CD8-positive, alpha-beta memory T cell (primary cell): Measurements from ENCODE around the gene ZBTB5. TPM values are rescaled to one million over a fixed set of nuclear protein-coding genes. Genes with fewer than 3 reads are reported as not detected.

Experiments
- CTCF ChIA-PET: fragments of 350-600 bp; sonication (Branson Sonifier 250); formaldehyde crosslinking; loops from one replicate; lab custom pipeline; 2021; ENCODE audit warnings: antibody characterized with exemption; lab: Charles Lee
- POLR2A ChIA-PET: fragments of 350-600 bp; sonication (Branson Sonifier 250); formaldehyde crosslinking; loops from one replicate; lab custom pipeline; 2021; ENCODE audit warnings: antibody characterized with exemption; lab: Charles Lee
- DNase-seq, 5 donors: peaks; one replicate each; pipeline versions ENCODE4 v3.0.0 to v3.0.0-alpha.2; 2020 to 2022; ENCODE audit warnings: mixed read lengths in 1 of 5
- H3K27ac ChIP-seq: one replicate; pipeline ENCODE4 v1.7.0; 2013; ENCODE audit warnings: low read depth, mild to moderate bottlenecking, low read length, moderate library complexity
- H3K27me3 ChIP-seq: 2 replicates; pipeline ENCODE4 v1.7.0; 2013; ENCODE audit warnings: low read length, mild to moderate bottlenecking; ENCODE audit not compliant: insufficient read depth, poor library complexity, severe bottlenecking
- H3K36me3 ChIP-seq: 2 replicates; pipeline ENCODE4 v1.7.0; 2013; ENCODE audit warnings: mild to moderate bottlenecking, low read length, moderate library complexity; ENCODE audit not compliant: insufficient read depth
- H3K4me1 ChIP-seq: 2 replicates; pipeline ENCODE4 v1.7.0; 2013; ENCODE audit warnings: mild to moderate bottlenecking, low read length, moderate library complexity; ENCODE audit not compliant: insufficient read depth
- H3K4me3 ChIP-seq: 2 replicates; pipeline ENCODE4 v1.7.0; 2013; ENCODE audit warnings: mild to moderate bottlenecking, low read length
- H3K9me3 ChIP-seq: 2 replicates; pipeline ENCODE4 v1.7.0; 2013; ENCODE audit warnings: mild to moderate bottlenecking, low read length
- H3K27ac Mint-ChIP-seq, 8 donors: one replicate each; pipeline ENCODE4 v1.8.0; 2020 to 2021; ENCODE audit warnings: mixed read lengths in 8 of 8, mild to moderate bottlenecking in 6 of 8, inconsistent platforms in 3 of 8, moderate library complexity in 3 of 8
- H3K27me3 Mint-ChIP-seq, 2 donors: one replicate each; pipeline ENCODE4 v1.8.0; 2020 to 2021; ENCODE audit warnings: mixed read lengths in 2 of 2, mild to moderate bottlenecking in 1 of 2, moderate library complexity in 1 of 2
- H3K36me3 Mint-ChIP-seq, 3 donors: one replicate each; pipeline ENCODE4 v1.8.0; 2020 to 2021; ENCODE audit warnings: mixed read lengths in 3 of 3, inconsistent platforms in 1 of 3, mild to moderate bottlenecking in 1 of 3
- H3K4me1 Mint-ChIP-seq, 3 donors: one replicate each; pipeline ENCODE4 v1.8.0; 2020 to 2021; ENCODE audit warnings: mixed read lengths in 3 of 3, inconsistent platforms in 1 of 3, mild to moderate bottlenecking in 1 of 3
- H3K4me3 Mint-ChIP-seq, 7 donors: one replicate each; pipeline ENCODE4 v1.8.0; 2020 to 2021; ENCODE audit warnings: mixed read lengths in 7 of 7, mild to moderate bottlenecking in 6 of 7, moderate library complexity in 4 of 7, inconsistent platforms in 2 of 7
- H3K9me3 Mint-ChIP-seq, 5 donors: one replicate each; pipeline ENCODE4 v1.8.0; 2020 to 2022; ENCODE audit warnings: mixed read lengths in 5 of 5, mild to moderate bottlenecking in 3 of 5, moderate library complexity in 2 of 5, inconsistent platforms in 1 of 5
- polyA plus RNA-seq: library from polyadenylated mRNA; unstranded; fragments of 300-500 nt; fragmentation: Illumina TruSeq; gene quantifications from one replicate; pipeline ENCODE4 v1.2.3, GENCODE V29; 2021
- total RNA-seq, 2 experiments: library from RNA; stranded (reverse); gene quantifications; one replicate each; pipeline ENCODE4 v1.2.3, GENCODE V29; 2021

ZBTB5 gene
- total and polyA plus RNA-seq, 3 experiments from 2014 or later = 0.81 to 7.9 (median 7.0) TPM

- Mint-ChIP-seq H3K4me1 (peaks cover 0 to 4% (median 0%) of the 10 kb centered on the region in 3 donors), H3K4me3 (no peak overlapping the region), H3K9me3 (no peaks in the 10 kb centered on the region), H3K36me3 (peaks cover 0 to 90% (median 13%) of the 10 kb centered on the region in 3 donors), H3K27me3 (no peaks in the 10 kb centered on the region), H3K27ac (peak overlapping the region in 3 of 8 donors; percentile 43 to 84 (median 81))
- peaks cover 42% of the 10 kb centered on the region for H3K36me3 ChIP-seq
- no peaks in the 10 kb centered on the region for H3K9me3 ChIP-seq
- H3K27me3 ChIP-seq = no peaks in the 10 kb centered on the region
- no peak for DNase-seq
- ChIA-PET POLR2A (no interaction called here), CTCF (interaction anchor here (0.5 kb wide), 1 partner anchor 61 kb away, joined by 3 read pairs; no protein-coding TSS in a partner anchor)
- H3K4me3 ChIP-seq = no peak overlapping the region
- no peaks in the 10 kb centered on the region for H3K4me1 ChIP-seq
- H3K27ac ChIP-seq = no peak overlapping the region
These were observed 28.2 kb downstream of the ZBTB5 start for GRCh38 chr9:37437010-37437409.

GRCh38 chr9:37436540-37436939 lies 28.7 kb downstream of the ZBTB5 start:
- H3K4me3 Mint-ChIP-seq = no peak overlapping the region
- H3K27me3 Mint-ChIP-seq = no peaks in the 10 kb centered on the region
- no peaks in the 10 kb centered on the region for H3K4me1 ChIP-seq
- no peak overlapping the region for H3K27ac ChIP-seq
- no peaks in the 10 kb centered on the region for H3K9me3 ChIP-seq
- H3K27me3 ChIP-seq = no peaks in the 10 kb centered on the region
- H3K36me3 Mint-ChIP-seq = peaks cover 0 to 90% (median 9%) of the 10 kb centered on the region in 3 donors
- H3K36me3 ChIP-seq = peaks cover 38% of the 10 kb centered on the region
- H3K27ac Mint-ChIP-seq = no peak overlapping the region
- no peak for DNase-seq
- no peaks in the 10 kb centered on the region for H3K9me3 Mint-ChIP-seq
- ChIA-PET POLR2A (no interaction called here), CTCF (interaction anchor here (0.5 kb wide), 1 partner anchor 60 kb away, joined by 3 read pairs; no protein-coding TSS in a partner anchor)
- H3K4me1 Mint-ChIP-seq = peaks cover 0 to 4% (median 0%) of the 10 kb centered on the region in 3 donors
- H3K4me3 ChIP-seq = no peak overlapping the region

DNA sequence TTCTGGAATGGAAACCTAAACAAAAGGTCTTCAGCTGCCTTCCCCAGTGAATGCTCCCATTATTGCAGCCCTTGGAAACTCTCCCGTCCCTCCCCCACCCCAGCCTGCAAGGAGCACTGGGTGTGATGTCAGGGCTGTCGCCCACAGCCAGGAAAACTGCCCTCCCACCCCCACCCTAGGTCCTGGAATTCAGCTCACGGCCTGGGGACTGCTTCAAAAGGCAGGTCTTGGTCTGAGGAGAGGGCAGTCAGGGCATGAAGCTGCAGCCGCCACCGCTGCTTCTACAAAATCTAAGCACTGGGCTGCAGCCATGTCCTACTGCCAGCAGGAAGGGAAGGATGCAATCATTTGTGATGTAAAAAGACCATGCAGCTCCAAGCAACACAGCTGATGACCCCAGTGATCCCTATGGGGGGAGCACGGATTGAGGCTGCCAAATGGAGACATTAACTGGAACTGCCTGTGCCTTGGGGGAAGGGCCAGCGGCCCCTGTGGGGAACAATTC lies 31.3 kb downstream of the ZBTB5 start:
- no peak overlapping the region for H3K4me3 ChIP-seq
- POLR2A ChIA-PET = no interaction called here
- H3K9me3 Mint-ChIP-seq = no peaks in the 10 kb centered on the region
- H3K27me3 ChIP-seq = no peaks in the 10 kb centered on the region
- no peaks in the 10 kb centered on the region for H3K4me1 ChIP-seq
- H3K36me3 Mint-ChIP-seq = peaks cover 0 to 85% (median 5%) of the 10 kb centered on the region in 3 donors
- H3K4me3 Mint-ChIP-seq = no peak overlapping the region
- H3K4me1 Mint-ChIP-seq = peaks cover 0 to 4% (median 0%) of the 10 kb centered on the region in 3 donors
- DNase-seq = no peak
- H3K36me3 ChIP-seq = peaks cover 16% of the 10 kb centered on the region
- no peak overlapping the region for H3K27ac ChIP-seq
- no peak overlapping the region for H3K27ac Mint-ChIP-seq
- no peaks in the 10 kb centered on the region for H3K9me3 ChIP-seq
- no peaks in the 10 kb centered on the region for H3K27me3 Mint-ChIP-seq
- CTCF ChIA-PET = interaction anchor here (0.7 kb wide), 1 partner anchor 18 kb away, joined by 3 read pairs; no protein-coding TSS in a partner anchor

- H3K27me3 Mint-ChIP-seq = no peaks in the 10 kb centered on the region
- no peak for DNase-seq
- H3K4me3 Mint-ChIP-seq = no peak overlapping the region
- Histone ChIP-seq H3K4me3 (no peak overlapping the region), H3K27me3 (no peaks in the 10 kb centered on the region), H3K27ac (no peak overlapping the region), H3K4me1 (no peaks in the 10 kb centered on the region), H3K36me3 (peaks cover 7% of the 10 kb centered on the region), H3K9me3 (no peaks in the 10 kb centered on the region)
- ChIA-PET CTCF (no interaction called here), POLR2A (no interaction called here)
- peaks cover 0 to 4% (median 0%) of the 10 kb centered on the region in 3 donors for H3K4me1 Mint-ChIP-seq
- H3K36me3 Mint-ChIP-seq = peaks cover 0 to 85% (median 7%) of the 10 kb centered on the region in 3 donors
- H3K9me3 Mint-ChIP-seq = no peaks in the 10 kb centered on the region
- H3K27ac Mint-ChIP-seq = peak overlapping the region in 1 of 8 donors; percentile 29
These were observed 33.2 kb downstream of the ZBTB5 start for GRCh38 chr9:37432020-37432419.

GRCh38 chr9:37430841-37431597 lies 34.2 kb downstream of the ZBTB5 start:
- Histone ChIP-seq H3K4me3 (no peak overlapping the region), H3K36me3 (peaks cover 4% of the 10 kb centered on the region), H3K4me1 (no peaks in the 10 kb centered on the region), H3K27me3 (no peaks in the 10 kb centered on the region), H3K9me3 (no peaks in the 10 kb centered on the region), H3K27ac (no peak overlapping the region)
- Mint-ChIP-seq H3K4me3 (no peak overlapping the region), H3K9me3 (no peaks in the 10 kb centered on the region), H3K4me1 (peaks cover 0 to 8% (median 0%) of the 10 kb centered on the region in 3 donors), H3K27ac (no peak overlapping the region), H3K36me3 (peaks cover 0 to 86% (median 9%) of the 10 kb centered on the region in 3 donors), H3K27me3 (no peaks in the 10 kb centered on the region)
- CTCF ChIA-PET = no interaction called here
- POLR2A ChIA-PET = no interaction called here
- DNase-seq = no peak

GRCh38 chr9:37429441-37430285 lies 35.6 kb downstream of the ZBTB5 start:
- peaks cover 2 to 12% (median 4%) of the 10 kb centered on the region in 3 donors for H3K4me1 Mint-ChIP-seq
- H3K4me3 Mint-ChIP-seq = no peak overlapping the region
- peaks cover 0 to 78% (median 11%) of the 10 kb centered on the region in 3 donors for H3K36me3 Mint-ChIP-seq
- Histone ChIP-seq H3K27ac (no peak overlapping the region), H3K4me1 (no peaks in the 10 kb centered on the region), H3K27me3 (no peaks in the 10 kb centered on the region), H3K4me3 (no peak overlapping the region), H3K9me3 (no peaks in the 10 kb centered on the region), H3K36me3 (peaks cover 7% of the 10 kb centered on the region)
- CTCF ChIA-PET = no interaction called here
- no peaks in the 10 kb centered on the region for H3K27me3 Mint-ChIP-seq
- no peak for DNase-seq
- no peaks in the 10 kb centered on the region for H3K9me3 Mint-ChIP-seq
- POLR2A ChIA-PET = no interaction called here
- H3K27ac Mint-ChIP-seq = peak overlapping the region in 3 of 8 donors; percentile 3 to 42 (median 38)

- H3K36me3 Mint-ChIP-seq = peaks cover 0 to 66% (median 11%) of the 10 kb centered on the region in 3 donors
- H3K36me3 ChIP-seq = peaks cover 7% of the 10 kb centered on the region
- DNase-seq = no peak
- H3K4me3 Mint-ChIP-seq = no peak overlapping the region
- peaks cover 11% of the 10 kb centered on the region for H3K4me1 ChIP-seq
- no peaks in the 10 kb centered on the region for H3K27me3 ChIP-seq
- ChIA-PET POLR2A (no interaction called here), CTCF (no interaction called here)
- no peaks in the 10 kb centered on the region for H3K9me3 ChIP-seq
- H3K27ac Mint-ChIP-seq = peak overlapping the region in 1 of 8 donors; percentile 62
- no peak overlapping the region for H3K4me3 ChIP-seq
- no peaks in the 10 kb centered on the region for H3K9me3 Mint-ChIP-seq
- no peaks in the 10 kb centered on the region for H3K27me3 Mint-ChIP-seq
- H3K27ac ChIP-seq = no peak overlapping the region
- peaks cover 9 to 20% (median 15%) of the 10 kb centered on the region in 3 donors for H3K4me1 Mint-ChIP-seq
These were observed 36.9 kb downstream of the ZBTB5 start for GRCh38 chr9:37428345-37428744.
